HG03460 (cell line): Measurements from ENCODE around the gene SLC8A1.

Experiments used
- ATAC-seq: cut with Tn5 transposase; IDR thresholded peaks from one replicate; pipeline ENCODE4 v1.9.1; 2021; ENCODE audit not compliant: unreplicated experiment

Gene SLC8A1

DNA sequence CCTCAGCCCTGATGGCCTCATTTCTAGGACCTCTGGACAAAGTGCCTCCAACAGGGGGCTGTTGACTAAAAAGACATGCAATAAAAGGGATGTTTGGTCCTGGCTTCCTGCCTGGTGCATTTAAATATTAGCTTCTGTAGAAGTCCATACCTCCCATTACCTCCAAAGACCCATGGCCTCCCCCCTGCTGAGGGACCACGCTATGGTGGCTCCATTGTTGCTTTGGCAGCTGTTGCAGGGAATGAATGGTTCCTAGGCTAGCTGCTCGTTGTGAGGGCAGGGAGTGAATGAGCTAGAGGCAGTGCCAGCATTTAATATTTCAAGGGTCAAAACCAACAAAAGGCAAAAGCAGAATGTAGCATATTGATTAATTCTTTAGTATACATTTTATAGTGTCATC lies 285.9 kb downstream of the SLC8A1 start:
- ATAC-seq, result no peak

DNA sequence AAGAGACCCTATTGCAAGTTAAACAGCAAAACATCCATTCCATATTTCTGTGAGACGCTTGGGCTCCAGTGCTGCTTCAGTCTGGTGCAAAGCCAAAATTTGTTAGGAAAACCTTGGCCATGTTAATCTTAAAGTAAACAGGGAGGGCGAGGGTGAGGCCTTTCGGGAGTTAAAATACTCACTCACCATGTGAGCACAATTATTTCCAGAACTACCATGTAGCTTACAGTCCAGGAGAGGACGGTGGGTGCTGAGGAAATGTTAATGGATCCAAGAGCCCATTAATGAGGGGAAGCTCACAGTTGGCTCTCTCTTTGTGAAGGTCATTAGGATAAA lies 286.4 kb downstream of the SLC8A1 start:
- no peak for ATAC-seq

DNA sequence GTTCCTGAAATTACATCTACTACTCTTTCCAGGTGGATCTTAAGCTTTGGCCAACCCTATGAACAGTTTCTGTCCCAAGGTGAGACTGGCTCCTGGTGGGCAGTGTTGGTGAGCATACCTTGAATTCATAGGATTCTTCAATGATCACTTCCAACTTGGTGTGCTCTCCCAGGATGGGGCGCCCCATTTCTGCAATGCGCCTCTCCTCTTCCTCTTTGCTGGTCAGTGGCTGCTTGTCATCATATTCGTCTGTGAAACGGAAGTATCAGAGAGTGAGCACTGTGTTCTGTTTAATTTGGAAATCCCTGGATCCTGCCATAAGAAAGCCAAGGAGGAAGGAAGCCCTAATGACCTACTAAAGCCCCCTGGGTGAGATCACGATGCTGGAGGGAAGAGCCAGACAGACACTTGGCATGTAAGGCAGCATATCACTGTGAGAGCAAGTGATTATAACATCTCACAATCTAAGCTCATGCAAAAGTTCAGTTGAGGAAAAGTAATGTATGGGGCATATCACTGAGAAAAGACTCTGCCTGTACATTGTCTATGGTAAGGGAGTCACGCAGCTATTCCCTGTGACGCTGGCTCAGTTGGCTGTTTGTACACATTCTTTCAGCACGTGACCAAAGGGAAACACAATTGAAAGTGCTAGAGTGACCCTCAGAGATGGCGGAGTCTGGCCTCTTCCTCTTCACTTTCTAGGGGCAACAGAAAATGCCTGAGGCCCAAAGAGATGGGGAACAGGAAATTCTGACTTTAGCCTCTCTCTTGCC lies 287.0 kb downstream of the SLC8A1 start:
- ATAC-seq, result no peak

DNA sequence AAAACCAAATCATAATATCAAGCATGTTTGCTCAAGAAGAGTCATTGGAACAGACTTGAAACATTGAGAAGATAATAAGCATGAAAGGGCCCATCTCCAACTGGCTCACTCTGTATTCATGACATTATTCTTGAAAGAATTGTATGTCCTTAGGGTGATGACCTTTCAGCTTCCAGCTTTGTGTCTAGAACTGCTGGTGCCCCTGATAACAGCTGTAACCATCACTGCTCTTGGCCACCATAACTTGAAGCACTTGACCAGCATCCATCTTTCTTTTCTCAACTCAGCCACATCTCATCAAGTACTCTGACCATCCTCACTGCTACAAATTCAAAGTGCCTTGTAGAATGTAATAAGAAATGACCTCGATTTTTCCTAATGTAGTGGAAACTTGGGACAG lies 289.9 kb downstream of the SLC8A1 start:
- no peak for ATAC-seq

DNA sequence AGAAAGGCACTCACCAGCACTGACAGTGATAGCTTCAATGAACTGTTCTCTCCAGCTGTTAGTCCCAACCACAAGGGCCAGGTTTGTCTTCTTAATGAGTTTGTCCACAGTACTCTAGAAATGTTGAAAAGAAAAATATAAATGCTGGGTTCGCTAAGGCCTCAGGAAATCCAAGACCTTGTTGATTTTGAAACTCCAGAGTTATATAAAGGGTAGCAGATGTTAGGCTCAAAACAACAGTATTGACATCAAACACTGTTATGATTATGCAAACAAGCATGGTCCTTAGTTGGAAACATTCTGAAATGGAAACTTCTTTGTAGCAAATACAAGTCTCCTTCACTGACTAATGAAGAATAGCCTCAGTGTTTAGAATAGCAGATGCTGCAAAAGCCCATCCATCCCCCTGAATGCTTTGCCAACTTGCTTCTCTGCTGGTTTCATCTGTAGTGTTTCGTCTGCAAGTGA lies 291.1 kb downstream of the SLC8A1 start:
- no peak for ATAC-seq

DNA sequence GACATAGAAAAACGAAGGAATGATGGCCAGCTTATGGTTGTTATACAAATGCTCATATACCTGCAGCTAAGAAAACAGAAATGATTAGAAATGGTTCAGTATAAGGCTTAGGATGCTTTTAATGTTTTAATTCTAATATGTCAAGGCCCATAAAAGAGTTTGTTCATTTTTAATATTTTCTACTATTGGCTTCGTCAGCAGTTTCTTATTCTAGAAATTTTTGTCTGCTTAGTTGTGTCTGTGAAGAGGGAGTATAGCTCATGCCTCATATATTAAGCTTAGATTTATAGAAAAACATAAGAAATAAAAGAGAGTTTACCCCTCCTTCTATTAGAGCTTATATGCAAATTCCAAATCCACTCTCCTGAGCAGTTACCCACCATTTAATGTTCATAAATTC lies 292.6 kb downstream of the SLC8A1 start:
- ATAC-seq, result no peak

DNA sequence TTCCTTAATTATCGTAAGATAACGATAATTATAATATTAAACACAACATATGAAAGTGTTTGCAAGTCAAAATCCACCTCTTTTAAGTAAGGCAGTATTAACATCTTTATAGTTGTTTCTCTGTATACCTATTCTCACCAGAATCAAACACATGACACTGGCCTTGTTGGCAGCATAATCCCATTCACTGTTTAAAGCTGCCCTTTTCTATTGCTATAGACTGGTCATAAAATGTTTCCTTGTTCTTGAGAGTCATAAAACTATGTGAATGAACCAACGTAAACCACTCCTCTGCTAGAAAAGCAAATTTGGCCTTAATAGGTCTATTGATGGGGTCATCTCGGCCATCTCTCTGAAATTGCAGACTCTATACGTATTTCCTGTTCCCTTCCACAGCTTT lies 293.1 kb downstream of the SLC8A1 start:
- no peak for ATAC-seq

DNA sequence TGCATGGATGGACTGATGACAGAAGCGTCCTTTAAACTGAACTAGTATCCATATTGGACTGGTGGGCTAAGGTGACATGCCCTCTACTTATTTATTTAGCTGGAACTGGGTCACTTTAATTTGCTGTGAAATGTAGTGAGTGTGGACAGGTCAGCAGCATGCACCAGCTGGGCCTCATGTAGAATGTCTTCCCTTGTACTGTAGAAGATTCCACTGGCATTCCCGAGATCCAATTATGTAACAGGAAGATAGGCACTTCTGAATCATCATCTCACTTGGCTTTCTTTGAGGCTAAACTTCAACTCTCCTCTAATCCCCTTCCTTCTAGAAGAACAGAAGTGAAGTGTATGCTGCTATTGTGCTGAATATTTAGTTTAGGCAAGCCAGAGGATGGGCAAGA lies 296.2 kb downstream of the SLC8A1 start:
- ATAC-seq, result no peak

DNA sequence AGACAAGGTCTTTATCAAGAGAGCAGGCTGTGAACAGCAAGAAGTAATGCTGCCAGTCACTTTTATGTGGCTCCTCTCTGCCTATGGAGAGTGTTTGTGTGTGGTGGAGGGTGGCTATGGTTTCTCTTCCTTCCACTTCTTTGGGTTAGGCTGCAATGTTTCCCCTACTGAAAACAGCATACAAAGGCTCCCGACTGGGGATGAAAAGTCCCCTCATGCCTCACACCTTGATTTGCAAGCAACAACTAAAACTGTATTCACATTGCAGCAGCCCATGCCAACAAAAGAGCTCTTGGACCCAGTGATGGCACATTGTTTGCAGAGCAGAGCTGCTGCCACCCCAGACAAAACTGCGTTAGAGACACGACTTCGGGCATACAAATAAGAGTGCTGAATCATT lies 301.6 kb downstream of the SLC8A1 start:
- ATAC-seq, result no peak

DNA sequence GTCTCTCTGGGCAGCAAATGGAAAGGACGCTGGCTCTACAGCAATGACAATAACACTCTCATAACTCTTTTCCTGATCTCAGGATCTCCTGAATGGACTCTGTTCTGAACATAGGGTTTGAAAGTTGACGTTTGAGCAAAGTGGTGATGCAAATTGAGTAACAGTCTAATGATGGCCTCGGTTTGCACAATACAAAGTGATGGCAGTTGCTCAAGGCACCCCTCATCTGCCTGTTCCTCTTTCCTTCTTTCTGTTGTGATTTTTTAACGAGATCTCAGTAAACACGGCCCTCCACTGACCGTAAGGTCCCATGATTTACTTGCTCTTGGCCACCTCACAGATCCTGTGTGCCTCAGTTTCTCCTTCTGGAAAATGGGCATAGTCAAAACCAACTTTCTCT lies 303.6 kb downstream of the SLC8A1 start:
- no peak for ATAC-seq

DNA sequence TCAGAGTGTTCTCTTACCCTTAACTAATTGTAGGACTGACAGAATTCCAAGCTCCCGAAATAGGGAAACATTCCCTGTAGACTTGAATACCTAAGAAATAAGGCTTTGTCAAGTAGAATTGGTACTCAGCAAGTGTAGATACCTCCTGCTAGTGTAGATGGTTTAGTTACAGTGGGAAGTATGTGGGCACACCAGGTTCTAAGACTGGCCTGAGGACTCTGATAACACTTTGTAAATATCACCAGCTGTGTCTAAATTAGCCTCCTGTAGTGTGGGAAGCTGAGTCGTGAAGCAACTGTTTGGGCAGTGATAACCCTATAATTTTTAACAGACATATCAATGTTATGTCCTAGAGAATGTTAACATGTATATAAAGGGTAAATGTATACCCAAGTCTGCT lies 304.5 kb downstream of the SLC8A1 start:
- ATAC-seq, result no peak

DNA sequence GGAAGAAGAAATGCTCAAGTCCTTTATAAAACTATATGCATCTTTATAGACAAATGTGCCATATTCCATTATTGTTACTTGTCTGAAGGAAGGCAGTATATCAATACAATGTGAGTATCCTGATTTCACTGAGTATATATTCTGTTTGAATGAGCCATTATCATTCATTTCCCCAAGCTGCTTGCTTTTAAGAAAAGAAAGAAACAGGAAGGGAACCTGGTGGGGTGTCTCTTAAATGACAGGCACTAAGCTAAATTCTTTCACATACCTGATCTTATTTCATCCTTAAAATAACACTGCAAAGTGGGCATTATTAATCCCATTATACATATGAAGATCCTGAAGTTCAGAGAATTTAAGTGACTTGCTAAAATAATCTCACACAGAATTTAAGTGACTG lies 307.9 kb downstream of the SLC8A1 start:
- no peak for ATAC-seq

DNA sequence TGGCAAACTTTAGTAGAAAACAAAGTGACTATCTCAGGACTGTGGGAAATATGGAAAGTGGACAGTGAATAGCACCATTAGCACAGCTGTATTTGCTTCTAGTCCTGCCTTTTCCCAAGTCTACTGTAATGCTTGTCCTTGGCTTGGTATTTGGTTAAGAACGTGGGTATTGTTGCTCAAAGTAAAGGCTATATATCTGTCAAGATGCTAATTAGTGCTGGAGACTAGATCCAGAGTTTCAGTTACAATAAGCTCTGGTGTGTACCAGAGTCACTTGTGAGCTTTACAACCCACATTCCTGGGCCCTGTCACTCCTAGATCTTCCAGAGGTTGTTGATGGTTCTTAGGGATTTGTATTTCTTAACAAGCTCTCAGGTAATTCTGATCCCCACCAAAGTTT lies 313.6 kb downstream of the SLC8A1 start:
- ATAC-seq, result no peak

DNA sequence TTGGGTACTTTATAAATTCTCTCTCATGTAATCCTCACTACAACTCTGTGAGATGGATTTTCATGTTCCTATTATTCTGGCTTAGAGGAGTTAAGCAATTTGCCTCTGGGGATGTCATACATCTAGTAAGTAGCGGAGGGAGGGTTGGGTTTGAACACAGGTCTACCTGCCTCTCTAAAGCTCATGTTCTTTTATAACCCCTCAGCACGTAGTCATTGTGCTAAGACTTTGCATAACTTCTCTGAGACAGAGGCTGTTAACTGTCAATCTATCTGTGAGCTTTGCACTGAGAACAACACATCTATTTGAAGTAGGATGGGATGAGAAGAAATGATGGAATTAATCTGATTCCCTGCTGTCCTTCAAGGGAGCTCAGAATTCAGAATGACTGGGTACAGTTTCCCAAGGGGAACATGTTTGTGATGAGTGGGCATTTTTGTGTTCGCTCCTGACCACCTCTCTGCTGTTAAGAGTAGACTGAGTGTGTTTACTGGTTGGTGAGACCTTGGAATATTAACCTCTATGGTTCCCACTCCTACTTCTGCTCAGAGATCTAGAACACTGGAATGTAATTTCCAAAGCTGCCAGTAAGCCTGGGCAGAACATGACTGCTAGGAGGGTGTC lies 320.7 kb downstream of the SLC8A1 start:
- no peak for ATAC-seq

DNA sequence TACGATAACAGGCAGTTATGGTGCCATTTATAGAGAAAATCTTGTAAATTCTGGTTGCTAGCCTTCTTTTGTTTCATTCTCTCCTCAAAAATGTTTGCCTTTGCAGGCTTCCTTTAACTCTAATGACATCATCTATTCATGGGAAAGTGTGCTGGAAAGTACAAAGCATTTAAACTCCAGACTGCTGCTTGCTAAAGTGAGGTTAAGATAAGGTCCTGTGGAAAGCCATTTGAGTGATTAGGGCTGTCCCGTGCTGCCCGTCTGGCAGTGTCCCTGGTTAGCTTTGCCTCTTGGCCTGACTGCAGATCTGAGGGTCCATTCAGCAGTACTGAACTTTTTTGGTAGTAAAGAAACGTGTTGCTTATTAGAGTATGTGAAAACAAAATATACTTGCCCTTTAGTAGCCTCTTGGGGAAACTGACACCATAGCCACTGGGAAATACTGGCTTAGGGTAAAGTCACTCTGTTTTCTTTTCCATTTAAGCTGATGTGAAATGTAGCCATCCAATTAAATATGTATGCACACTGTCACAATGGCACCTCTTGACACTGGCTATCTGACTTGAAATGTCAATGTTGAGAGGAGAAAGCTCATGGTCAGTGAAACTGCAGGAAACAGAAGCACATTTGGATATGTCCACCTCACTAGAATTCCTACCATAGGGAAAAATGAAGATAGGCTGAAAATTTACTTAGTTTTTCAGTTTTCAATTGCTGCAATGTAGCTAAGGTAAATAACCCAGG lies 321.5 kb downstream of the SLC8A1 start:
- ATAC-seq, result no peak

DNA sequence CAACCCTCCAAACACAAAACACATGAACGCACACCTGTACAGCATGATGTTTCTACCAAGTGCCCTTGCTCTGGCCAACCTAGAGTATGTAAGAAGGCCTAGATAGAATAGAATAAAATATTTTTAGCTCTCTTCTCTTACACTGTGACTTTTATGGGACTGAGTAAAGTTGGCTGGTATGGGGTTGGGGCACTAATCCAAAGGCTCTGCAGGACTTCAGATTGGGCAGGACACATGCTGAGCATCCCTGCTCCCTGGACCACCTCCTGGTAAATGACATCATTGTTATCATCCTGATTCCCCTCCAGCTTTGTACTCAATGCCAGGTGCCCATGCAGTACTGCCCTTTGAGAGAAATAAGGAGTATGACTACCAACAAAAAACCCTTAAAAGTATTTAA lies 322.2 kb downstream of the SLC8A1 start:
- ATAC-seq, result no peak

DNA sequence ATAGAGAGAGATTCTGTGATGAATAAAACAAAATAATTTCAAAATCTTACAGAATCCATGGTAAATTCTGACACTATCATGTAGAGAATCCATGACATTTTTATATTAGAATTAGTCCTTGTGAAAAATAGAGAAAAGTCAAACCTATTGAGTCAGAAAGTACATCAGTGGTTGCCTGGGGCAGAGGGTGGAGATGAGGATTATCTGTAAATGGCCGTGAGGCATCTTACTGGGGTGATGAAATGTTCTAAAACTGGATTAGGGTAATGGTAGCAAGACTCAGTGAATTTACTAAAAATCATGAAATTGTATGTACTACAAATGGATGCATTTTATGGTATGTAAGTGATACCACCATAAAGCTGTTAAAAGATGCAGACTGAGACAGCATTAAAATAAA lies 323.1 kb downstream of the SLC8A1 start:
- no peak for ATAC-seq

DNA sequence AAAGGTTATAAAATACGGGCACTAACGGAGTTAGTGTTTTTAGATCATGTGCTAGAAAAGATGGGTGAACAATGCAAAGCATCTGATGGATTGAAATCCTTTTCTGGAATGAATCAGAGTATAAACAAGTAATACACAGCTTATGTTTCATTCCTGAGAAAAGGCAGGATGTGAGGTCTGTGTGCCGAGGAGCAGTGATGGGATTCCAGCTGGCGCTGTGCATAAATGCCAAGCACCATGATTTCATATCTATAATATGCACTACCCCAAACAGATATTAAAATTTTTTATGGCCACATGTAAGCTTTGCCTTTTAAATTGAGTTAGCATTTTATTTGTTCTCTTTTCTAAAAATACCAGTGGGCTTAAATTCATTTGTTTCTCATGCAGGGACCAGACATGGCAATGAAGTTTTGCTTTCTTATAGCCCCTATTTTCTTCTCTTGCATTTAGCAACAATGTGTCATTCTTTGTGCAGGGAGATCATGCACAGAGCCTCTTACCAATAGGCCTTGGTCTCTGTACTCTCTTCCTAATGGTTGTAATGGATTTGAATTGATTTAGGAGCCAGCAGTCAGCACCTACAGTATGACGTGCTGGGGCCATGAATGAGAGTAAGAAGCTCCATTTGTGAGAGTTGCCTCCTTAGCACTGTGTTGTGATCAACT lies 323.9 kb downstream of the SLC8A1 start:
- no peak for ATAC-seq

DNA sequence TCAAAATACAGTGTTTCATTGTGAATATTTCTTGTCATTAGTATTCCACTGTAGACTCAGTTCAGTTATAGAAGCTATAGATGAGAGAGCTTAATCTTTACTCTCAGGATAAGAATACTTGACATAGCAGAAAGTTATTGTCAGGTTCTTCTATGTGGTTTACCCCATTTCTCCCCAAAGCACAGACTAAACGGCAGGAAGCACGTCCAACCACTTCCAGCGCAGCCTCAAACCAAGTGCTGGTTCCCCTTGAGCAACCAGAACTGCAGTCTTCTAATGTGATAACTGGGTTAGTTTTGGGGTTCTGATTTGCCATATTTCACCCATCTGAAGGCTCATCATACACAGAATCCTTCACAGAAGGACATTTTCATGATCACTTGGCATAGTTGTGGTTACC lies 324.7 kb downstream of the SLC8A1 start:
- ATAC-seq, result no peak

DNA sequence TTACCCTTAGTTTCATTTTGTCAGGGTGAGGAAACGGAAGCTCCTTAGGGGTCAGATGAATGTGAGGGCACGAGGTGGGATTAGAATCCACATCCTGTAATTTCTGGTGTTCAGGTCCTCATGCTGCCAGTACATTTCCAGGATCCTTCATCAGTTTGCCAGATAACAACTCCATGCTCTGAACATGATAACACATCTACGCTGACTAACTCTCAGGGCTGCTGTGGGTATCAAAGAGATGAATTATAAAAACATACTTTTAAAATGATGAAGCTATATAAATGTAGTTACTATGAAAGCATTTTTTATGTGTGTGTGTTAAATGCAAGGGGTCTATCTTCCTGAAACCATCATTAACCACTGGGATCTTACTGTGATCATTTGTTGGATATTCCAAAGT lies 325.9 kb downstream of the SLC8A1 start:
- no peak for ATAC-seq

DNA sequence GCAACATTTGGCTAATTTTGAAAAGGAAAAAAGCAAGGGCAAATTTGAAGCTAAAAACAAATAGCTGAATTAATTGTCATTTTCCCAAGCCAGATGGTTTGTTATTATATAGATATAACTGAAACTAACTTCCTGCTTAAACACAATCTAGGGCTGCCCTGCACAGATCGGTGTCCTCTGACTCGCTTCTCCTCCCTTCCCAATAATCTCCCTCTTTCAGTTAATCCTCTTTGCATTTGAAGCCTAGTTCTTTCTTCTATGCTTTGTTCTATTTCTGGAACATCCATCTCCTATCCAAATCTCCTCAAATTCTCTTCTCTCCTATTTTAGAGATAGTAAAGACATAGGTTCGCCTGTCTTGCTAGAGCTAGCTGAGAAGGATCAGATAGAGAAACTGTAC lies 328.1 kb downstream of the SLC8A1 start:
- ATAC-seq, result no peak

DNA sequence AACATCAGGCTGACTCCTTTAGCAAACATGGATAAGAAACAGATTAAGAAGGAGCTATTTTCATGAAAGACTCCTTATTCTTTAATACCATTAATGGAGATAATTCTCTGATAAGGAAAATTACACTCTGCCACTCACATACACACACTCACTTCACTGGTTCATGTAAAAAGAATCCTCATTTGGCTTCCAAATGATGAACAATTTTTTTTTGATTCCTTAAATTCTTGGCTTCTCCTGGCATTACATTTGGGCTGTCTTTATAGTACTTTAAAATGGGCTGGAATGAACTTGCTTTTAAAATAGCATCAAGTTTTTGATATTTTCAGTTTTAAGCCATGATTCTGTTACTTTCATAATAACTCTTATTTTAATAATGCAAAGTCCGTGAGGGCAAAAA lies 328.6 kb downstream of the SLC8A1 start:
- no peak for ATAC-seq
